HG02763 (cell line): ENCODE measurements around the gene LNPEP.
A peak's percentile ranks its signal among the peaks of the same experiment; 100 is the strongest.

ENCODE experiments used
- ATAC-seq: cut with Tn5 transposase; IDR thresholded peaks from one replicate; pipeline ENCODE4 v1.9.1; 2021; ENCODE audit warnings: mild to moderate bottlenecking, moderate library complexity; ENCODE audit not compliant: unreplicated experiment

LNPEP gene

DNA sequence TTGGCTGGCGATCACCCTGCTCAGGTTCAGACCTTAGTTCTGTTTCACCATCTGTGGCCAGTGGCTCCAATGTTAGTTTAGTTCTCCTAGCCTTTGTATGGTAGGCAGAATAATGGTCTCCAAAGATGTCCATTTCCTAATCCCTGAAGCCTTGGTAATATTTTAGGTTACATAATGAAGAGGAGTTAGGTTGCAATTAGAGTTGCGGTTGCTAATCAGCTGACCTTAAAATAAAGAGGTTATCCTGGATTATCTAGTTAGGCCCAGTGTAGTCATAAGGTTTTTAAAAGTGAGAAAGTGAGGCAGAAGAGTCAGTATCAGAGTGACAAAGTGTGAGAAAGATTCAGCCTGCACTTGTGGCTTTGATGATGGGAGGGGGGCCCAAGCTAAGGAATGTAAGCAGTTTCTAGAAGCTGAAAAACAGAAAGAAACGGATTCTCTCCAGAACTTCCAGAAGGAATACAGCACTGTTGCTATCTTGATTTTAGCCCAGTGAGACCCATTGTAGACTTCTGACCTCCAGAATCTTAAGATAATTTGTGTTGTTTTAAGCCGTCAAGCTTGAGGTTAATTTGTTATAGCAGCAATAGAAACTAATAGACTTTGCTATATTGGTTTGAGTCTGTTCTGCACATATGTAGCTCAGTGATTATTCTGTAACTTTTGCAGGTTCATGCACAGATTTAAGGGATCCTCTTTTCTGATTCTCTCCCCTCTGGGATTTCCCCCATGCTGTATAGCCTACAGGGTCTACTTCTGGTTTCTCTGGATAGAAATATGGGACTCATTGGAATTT lies 21.6 kb downstream of the LNPEP start:
- peak; percentile 23 for ATAC-seq

DNA sequence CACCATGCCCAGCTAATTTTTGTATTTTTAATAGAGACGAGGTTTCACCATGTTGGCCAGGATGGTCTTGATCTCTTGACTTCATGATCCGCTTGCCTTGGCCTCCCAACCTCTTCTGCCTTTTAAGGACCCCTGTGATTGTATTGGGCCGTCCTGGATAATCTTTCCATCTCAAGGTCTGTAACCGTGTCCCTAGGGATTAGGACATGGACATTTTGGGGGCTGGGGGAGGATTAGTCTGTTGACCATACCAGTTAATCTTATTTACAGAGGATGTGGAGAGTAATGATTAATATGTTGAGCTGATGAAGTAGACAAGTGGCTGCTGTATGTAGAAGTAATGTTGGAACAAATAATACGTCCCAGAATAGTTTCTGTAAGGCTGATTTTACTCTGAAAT lies 23.1 kb downstream of the LNPEP start:
- ATAC-seq, result no peak

DNA sequence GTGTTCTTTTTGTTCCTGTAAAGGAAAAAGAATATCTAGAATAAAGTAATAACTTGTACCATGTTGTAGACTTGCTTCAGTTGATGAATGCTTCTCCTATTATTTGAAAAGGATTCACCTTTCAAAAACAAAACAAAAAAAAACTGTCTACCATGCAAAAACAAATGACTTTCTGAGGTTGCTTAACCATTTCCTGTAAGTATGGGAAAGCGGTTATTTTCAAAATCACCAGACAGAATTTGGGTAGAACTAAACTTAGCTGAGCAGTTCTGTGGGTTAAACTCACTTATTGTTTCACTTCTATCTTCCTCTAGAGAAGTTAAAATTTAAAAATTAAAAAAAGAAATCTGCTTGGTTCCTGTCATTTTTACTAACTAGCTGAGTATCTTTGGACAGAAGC lies 25.2 kb downstream of the LNPEP start:
- ATAC-seq, result peak; percentile 55

DNA sequence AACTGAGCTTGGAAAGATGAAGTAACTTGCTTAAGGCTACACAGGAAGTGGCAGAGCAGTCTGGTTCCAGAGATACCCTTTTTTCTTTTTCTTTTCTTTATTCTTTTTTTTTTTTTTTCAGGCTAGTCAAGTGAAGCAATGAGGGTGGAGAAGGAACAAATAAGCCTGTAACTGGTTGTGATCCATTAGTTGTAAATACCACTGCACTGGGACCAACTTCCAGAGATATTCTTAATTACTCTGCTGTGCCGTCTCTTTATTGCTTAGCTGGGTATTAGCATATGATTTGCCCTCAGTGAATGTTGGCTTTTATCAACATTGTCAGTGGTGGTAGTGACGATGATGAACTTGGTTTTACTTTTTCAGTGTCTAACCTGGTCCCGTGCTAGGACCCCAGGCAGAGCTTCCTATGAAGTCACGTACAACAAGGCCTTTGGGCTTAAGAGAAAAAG lies 26.7 kb downstream of the LNPEP start:
- ATAC-seq, result no peak

DNA sequence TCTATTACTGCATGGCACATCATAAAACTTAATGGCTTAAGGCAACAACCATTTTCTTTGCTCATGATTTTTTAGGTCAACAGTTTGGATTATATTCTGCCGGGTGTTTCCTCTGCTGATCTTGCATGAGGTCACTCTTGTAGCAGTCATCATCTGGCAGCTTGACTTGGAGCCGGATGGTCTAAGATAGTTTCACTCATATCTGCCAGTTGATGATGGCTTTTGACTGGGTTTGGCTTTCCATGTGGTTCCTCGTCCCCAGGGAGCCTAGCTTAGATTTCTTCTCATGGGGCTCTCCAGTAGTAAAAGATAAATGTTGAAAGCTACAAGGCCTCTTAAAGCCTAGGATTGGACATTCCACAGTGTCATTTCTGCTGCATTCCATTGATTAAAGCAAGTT lies 27.4 kb downstream of the LNPEP start:
- peak; percentile 53 for ATAC-seq

DNA sequence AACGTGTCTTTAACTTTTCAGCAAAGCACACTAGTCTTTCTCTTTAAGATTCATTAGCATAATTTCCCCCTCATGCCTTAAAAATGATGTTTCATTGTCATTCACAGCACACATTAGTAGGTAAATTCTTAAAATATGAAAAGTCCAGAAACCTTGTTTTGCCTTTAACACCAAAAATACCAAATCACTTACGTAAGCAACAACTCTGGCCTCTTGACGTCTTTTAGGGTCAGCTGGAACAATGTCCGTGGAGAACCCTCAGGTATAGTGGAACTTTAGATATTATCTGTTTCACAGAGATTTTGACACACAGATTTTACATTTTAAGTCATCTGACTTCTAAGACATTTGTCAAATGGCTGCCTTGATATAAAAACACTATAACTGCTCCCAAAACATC lies 30.9 kb downstream of the LNPEP start:
- ATAC-seq, result no peak

DNA sequence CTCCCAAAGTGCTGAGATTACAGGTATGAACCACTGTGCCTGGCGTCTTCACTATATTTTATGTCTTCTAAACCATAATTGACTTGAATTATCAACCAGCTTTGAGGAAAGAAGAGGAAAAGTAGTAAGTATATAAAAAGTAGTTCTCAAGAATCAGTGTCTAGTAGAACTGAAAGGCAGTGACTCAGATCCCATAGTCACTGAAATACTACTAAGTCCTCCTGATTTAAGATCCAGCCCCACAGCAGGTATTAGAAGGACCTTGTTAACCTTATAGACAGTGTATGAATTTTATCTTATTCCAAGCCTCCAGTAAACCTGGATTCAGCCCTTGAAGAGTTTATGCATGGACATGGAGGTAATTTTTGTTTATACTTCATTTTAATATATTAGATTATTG lies 31.5 kb downstream of the LNPEP start:
- ATAC-seq, result no peak

DNA sequence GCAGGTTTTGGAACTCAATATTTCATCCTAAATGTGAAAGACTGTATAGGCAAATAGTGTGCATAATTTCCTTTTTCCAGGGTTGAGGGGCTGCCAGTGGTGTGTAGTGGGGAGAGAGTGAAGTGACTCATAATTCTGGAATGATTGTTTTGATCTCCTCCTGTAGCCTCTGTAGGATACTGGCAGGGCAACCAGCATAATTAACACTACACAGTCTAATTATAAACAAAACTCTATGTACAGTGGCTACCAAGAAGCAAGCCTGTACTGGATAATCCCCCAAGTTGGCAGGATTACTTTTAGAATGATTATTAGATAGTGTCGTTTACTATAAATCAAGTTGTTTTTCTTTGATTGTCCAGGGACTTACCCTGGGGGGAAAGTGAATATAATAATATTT lies 32.2 kb downstream of the LNPEP start:
- ATAC-seq, result no peak

DNA sequence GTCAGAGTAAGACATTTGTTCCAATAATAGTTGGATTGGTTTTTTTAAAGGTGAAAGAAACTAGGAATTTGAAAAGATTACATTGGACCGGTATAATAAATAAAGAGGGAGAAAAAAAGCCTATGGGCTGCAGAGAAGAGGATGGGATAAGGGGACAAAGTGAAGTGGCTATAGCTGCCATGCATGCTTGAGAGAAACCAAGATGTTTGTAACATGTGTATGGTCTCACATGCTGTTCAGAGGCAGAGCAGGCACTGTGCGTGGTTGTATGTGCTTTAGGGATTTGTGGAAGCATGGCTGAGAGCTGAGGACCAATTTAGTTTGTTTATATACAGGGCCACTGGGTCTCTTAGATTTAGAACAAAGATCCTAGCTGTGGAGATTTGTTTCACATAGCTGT lies 32.7 kb downstream of the LNPEP start:
- no peak for ATAC-seq

DNA sequence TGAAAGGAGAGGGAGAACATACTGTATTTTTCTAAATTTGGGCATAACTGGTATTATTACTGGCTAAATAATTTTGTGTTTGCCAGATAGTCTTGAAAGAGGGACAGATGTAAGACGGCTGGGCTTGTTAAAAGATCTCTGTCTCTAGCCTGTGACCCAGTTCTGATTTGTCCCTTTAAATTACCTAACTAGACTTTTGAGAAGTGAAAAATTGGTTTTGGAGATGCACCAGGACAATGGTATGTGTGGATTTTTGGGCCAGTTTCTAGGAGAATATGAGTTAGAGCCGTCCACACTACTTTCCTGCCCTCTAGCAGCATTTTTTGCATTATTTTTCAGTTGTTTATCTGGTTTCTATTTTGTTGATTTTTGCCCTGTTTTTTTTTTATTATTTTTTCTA lies 33.5 kb downstream of the LNPEP start:
- ATAC-seq, result no peak

DNA sequence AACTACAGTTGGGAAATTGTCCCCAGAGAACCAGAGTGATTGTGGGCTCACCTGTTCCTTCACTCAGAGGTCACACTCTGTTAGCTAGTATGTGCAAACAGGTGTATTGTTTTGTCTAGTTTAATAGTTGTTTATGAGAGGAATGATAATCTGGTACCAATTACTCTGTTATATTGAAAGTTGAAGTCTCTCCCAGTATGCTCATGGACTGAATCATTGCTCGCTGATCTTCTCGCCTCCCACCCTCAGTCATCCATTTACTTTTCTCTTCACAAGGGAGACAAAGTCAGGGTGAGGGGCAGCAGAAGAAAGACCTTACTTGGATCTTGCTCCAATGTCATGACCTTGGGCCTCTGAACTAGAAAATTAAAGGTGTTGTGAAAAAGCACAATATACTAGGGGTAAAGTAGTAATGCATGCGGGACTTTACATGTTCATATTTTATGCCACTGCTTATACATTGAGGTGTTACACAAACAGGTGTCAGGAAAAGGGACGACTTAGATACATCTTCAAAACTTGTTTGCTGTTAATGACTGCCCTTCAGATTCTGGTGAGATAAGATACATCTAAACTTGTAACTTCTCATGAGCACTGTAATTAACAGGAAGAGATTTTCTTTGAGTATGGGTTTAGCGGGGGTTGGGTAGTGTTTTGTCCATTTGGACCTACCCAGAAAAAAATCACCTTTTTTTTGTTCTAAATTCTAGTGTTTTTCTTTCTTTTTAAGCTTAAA lies 36.9 kb downstream of the LNPEP start:
- ATAC-seq, result no peak

DNA sequence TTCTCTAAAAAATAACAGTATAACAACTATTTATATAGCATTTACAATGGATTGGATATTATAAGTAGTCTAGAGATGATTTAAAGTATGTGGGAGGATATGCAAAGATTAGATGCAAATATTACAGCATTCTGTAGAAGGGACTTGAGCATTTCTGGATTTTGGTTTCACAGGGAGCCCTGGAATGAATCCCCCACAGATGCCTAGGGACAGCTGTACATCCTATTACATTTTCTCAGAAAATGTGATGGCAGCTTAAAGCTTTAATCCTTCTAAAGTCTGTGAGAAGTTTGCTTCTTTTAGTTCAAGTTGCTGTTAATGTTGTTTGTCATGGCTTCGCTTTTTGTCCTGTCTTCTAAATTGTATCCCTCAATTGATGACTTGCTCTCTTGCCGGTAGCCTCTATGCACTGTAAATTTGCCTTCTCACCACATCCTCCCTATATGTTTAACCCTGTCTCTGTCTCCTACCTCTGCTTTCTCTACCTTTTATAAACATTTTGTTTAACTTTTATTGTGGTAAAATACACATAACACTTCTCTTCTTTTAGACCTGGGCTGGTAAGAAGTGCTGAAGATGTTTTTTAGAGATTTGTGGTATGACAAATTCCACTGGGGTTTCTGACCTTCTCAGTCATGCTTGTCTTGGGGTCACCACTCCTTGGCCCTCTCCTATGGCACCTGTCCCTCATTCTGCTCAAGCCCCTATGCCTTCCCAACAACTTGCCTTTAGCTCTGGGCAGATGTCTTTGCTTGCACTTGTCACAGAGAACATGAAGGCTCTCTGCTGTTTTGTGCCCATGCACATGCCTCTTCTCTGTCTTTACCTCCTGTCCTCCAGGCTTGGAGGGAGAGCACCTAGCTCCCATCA lies 37.9 kb downstream of the LNPEP start:
- no peak for ATAC-seq

DNA sequence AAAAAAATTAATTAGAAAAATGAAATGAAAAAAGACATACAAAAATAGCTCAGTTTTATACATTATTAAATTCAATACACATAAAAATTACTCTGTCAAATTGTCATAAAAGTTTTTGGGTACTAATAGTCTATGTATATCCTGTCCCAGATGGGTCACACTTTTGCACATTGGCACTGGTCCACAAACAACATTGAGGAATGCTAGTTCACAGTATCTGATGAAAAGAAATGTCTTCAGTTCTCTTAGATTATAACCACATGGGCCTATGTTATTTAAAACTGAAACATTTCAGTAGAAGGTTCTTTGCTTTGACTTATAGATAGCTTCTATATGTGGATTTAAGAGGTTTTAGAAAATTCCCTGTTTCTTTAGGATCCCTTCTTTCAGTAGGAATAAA lies 39.8 kb downstream of the LNPEP start:
- ATAC-seq, result no peak

DNA sequence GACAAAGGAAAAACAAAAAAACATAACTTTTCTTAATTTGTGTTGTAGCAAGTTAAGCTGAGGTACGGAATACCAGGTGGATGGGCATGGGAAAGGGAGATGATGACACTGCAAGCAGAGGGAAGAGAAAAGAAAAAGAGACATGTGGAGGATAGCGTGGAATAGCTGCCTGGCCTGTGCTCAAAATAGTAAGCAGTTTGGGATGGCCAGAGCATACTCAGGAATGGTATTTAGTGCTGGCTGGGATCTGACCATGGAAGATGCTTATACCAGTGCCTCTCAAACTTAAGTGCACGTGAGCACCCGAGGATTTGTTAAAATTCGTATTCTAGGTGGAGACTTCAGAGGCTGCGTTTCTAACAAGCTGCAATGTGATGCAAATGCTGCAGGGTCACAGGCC lies 41.3 kb downstream of the LNPEP start:
- no peak for ATAC-seq

DNA sequence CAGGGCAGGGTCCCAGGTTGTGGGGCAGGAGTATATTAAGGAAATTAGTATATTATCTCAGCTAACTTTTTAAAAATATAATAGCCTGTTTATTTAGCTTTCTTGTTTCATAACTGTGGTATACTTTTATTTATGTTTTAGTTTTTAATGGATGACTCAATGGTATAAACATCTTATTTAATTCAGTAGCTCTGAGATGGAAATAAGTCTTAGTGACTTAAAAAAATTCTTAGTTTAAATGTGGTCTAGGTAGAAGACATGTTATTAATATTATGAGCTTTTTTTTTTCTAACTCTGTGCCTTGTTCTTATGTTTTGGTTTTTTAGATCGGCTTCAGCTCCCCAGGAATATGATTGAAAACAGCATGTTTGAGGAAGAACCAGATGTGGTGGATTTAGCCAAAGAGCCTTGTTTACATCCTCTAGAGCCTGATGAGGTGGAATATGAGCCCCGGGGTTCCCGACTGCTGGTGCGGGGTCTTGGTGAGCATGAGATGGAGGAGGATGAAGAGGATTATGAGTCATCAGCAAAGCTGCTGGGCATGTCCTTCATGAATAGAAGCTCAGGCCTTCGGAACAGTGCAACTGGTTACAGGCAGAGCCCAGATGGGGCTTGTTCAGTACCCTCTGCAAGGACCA lies 43.1 kb downstream of the LNPEP start:
- no peak for ATAC-seq

DNA sequence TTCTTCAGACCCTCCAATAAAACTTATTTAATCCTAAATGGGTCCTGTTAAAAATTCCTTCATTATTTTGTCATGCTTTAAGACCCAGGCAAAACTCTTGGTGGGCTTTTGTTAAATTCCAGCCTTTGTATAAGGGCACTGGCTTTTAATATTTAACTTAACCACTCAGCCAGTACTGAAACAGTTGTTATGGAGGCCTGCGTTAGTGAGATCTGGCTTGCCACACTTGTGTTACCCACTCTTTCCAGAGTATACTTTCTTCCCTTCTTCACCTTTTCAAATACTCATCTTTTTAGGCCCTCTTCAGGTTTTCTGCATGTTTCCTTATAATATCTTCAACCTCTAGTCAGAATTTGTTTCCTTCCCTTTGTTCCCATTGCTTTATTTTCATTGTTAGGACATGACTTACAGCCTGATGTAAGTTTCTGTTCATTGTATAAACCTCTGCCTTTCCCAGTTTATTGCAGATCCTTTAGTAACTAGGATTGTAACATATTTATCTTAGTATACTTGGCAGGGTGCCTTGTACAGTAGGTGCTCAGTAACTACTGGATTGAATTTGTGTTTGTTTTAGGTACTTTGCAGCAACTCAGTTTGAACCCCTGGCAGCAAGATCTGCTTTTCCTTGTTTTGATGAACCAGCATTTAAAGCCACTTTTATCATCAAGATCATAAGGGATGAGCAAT lies 48.8 kb downstream of the LNPEP start:
- no peak for ATAC-seq

DNA sequence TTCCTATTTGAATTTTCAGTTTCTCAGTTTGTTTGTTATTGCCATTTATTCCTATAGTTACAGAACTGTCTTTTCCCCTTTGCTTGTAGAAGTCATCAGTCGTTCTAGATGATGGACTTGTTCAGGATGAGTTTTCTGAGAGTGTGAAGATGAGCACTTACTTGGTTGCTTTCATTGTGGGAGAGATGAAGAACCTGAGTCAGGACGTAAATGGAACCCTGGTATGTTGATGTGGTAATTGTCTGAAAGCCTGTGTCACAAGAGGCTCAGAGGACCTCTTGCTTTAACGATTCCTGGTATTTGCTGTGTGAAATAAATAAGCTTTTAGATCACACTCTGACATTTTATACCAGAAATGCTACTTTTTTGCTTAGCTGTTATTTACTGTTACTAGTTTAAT lies 50.6 kb downstream of the LNPEP start:
- no peak for ATAC-seq

DNA sequence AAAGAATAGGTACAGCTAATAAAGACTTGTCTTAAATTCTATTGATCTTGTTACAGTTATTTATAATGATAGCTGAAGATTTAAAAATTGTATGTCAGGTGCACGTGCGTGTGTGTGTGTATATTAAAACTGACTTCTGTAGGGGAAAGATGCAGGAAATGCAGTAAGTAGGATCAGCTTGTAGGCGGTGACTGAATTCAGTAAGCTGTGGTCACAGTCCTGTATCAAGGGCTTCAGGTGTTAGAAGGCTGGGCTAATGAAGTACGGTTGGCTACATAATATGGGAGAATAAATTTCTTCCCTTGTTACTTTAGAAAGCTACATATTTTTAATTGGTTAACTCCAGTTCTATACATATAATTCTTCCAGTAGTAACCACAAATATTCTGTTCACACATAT lies 54.2 kb downstream of the LNPEP start:
- ATAC-seq, result no peak

DNA sequence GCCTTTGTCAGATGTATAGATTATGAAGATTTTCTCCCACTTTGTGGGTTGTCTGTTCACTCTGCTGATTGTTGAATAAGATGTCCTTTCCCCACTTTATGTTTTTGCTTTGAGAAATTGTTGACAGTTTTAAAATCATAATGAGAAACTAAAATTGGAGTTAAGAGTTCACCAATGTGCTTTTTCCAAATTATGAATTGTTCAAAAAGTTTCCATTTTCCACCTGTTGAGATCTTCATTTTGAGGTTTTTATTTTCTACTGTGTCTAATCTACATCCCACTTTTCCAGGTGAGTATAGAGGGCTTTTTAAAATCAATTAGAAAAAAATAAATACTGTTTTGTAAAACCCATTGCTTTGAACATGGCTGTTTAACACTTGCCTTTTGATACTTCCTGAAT lies 55.8 kb downstream of the LNPEP start:
- no peak for ATAC-seq

DNA sequence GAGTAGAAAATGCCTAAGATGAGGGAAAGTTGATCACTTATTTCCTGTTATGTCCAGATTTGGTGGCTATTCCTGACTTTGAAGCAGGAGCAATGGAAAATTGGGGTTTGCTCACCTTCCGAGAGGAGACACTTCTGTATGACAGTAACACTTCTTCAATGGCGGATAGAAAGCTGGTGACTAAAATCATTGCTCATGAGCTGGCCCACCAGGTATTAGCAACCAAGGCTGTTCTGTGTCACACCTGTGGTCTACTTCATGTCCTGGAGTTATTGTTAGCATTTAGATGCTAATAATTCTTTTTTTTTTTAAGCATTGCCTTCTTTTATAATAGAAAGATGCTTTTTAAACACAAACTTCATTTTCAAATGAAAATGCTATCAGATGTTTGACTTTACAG lies 57.9 kb downstream of the LNPEP start:
- no peak for ATAC-seq
